Stimulated activated CD4-positive, alpha-beta T cell treated with anti-CD3 and anti-CD28 coated beads, Interleukin-1b, Interleukin-23, amount 100 ng/mL, for 1 hour (primary cell): Measurements from ENCODE around the gene HOXB2.

Source experiments
- DNase-seq, 2 donors: peaks; one replicate each; pipeline ENCODE4 v3.0.0-alpha.2; 2020; ENCODE audit warnings: low read depth in 2 of 2

The HOXB2 gene

GRCh38 chr17:48552466-48553189 lies 7.7 kb upstream of the HOXB2 start:
- DNase-seq, result no peak

DNA sequence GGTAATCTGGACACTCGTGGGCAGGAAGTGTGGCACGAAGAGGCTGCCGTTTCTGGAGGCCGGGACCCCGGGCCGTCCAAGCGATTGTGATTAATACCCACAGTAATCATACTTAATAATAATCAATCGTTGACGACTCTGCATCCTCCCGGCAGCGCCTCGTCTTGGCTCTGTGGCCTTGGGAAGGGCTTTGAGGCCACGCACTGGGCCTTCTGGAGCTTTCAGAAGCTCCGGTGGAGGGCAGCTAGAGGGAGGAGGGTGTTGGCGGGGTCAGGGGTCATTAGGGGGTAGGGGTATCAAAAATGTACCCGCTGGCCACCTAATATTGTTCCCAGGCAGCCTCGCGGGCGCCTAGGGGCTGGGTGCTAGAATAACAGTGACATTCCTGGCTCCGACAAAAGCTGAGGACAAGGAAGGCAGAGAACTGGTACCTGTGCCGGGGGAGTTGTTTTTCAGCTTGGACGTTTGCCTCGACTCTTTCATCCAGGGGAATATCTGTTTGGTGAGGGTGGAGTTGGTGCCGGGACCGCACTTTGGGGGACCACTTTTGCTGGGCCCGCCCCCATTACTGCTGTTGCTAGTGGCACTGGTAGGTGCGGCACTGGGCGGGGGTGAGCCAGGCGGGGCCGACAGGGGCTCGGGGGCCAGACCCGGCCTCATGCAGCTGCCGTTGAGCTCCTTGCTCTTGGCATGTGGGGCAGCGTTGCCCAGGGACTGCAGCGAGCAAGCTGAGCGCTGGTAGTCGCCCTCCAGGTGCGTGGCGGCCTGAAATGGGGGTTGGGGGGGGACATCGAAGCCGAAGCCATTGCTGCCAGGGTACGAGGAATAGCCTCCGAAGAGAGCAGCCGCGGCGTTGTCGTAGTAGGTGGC lies 6.9 kb upstream of the HOXB2 start:
- DNase-seq, result no peak

GRCh38 chr17:48551214-48551555 lies 6.3 kb upstream of the HOXB2 start:
- DNase-seq, result no peak

DNA sequence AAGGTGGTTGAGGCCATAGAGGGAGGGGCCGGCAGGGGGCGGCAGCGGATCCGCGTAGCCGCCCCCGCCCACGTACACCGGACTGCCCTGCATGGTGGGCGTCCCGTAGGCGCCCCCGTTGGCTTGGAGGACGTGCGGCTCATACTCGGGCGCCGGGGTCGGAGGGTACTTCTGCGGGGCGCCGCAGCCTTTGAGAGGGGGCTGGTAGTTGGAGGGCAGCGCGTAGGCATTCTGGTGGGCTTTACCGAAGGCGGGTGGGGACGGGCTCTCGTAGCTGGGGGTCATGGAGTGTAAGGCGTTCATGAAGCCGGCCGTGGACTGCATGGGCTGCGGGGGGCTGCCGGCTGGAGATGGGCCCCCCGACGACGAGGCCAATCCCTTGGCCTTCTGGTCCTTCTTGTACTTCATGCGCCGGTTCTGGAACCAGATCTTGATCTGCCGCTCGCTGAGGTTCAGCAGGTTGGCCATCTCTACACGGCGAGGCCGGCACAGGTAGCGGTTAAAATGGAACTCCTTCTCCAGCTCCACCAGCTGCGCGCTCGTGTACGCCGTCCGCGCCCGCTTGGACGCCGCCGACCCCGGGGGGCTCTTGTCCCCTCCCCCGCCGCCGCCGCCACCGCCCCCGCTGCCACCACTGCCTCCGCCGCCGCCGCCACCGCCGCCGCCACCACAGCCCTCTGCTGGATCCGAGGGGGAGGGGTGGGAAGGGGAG lies 5.7 kb upstream of the HOXB2 start:
- DNase-seq, result no peak

DNA sequence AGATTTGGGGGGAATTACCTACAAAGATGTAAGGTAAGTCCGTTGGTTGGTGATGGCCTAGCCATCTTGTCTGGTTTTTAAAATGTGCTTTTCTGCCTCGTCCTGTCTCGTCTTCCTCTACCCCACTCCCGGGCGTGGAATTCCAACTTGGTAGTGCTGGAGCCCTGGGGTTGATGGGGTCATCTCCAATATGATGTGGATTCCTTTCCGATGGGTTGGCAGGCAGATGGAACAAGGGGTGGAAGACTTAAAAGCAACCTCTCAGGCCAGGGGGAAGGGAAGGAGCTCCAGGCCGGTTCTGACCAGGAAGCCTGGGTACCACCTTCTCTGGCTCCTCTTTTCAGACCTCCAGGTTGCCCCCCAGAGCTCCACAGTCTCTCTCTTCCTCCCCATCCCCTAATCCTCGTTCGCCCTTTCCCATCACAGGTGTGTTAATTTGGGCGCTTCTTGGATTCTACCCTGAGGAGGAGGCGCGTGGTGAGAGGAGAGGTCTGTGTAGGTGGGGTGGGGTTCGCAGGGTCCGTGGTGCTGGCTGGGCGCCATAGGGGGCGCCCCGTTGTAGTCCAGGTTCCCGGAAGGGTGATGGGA lies 5.1 kb upstream of the HOXB2 start:
- DNase-seq, result no peak

GRCh38 chr17:48549281-48549630 lies 4.3 kb upstream of the HOXB2 start:
- no peak for DNase-seq

DNA sequence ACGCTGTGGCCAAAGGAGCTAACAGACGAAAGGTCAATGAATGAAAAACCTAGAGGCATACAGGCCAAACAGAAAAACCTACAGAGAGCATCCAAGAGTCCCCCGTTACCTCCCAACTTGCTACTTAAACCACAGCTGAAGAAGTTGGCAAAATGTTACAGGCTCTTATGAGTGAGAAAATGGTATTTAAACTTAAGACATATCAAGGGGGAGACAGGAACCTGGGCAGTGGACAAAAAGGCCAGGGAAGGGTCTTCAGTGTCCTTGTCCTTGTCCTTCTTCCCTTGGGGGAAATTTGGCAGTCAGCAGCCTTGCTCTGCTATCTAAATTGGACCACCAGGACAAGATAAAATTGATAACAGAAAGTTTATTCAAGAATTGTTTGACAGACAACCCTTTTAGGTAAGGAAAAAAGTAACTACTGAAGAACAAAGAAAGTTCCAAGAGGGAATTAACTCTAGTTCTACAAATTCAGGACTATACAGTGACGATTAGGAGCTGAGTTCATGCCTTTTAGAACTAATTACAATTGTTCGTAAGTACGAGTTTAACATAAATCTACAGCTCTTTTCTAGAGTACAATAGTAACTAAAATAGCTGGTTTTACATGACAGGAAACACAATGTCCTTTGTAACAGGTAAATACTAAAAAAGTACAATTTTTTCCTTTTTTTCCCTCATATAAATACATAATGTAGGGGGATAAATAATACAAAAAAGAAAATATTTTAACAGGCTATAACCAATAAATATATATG lies 3.8 kb upstream of the HOXB2 start:
- no peak for DNase-seq

DNA sequence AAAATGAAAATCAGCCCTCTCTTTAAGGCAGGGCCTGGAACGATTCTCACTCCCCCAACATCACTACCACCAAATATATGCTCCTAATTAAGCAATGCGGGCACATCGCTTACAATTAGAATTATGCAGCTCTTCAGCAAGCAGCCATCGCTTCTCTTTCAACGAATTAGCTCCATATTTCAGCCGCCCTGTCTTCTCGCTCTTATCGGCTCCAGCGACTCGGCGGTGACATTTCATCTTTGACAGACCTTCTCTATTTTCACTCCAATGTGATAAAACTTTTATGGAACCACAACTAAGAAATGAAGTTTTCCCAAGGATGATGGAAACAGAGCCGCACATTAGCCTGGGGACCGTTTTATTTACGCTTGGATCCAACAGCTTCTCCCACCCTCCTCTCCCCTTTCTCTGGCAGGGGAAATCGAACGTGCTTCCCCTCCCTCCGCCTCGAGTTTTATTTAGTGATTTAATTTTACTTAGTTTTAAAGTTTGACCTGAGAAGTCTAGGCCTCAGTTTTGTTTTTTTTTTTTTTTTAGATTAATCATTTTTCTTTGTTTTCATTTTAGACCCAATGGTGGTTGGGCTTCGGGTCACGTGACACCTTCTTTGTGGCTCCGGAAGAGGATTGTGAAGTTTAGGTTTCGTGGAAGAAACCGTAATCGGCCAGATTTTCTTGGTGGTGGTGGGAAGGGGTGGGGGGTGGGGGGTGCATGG lies 3.1 kb upstream of the HOXB2 start:
- no peak for DNase-seq

GRCh38 chr17:48546924-48547807 lies 2.3 kb upstream of the HOXB2 start:
- no peak for DNase-seq

- DNase-seq, result no peak
Measured at GRCh38 chr17:48546137-48546923, 1.4 kb upstream of the HOXB2 start.

- DNase-seq, result no peak
Measured at GRCh38 chr17:48545539-48545938, 630 bp upstream of the HOXB2 start.

GRCh38 chr17:48544349-48545021 lies 424 bp downstream of the HOXB2 start:
- peak in 1 of 2 donors; percentile 17 for DNase-seq

- DNase-seq, result peak in 1 of 2 donors; percentile 15
Measured at GRCh38 chr17:48543854-48544348, 1.0 kb downstream of the HOXB2 start.

DNA sequence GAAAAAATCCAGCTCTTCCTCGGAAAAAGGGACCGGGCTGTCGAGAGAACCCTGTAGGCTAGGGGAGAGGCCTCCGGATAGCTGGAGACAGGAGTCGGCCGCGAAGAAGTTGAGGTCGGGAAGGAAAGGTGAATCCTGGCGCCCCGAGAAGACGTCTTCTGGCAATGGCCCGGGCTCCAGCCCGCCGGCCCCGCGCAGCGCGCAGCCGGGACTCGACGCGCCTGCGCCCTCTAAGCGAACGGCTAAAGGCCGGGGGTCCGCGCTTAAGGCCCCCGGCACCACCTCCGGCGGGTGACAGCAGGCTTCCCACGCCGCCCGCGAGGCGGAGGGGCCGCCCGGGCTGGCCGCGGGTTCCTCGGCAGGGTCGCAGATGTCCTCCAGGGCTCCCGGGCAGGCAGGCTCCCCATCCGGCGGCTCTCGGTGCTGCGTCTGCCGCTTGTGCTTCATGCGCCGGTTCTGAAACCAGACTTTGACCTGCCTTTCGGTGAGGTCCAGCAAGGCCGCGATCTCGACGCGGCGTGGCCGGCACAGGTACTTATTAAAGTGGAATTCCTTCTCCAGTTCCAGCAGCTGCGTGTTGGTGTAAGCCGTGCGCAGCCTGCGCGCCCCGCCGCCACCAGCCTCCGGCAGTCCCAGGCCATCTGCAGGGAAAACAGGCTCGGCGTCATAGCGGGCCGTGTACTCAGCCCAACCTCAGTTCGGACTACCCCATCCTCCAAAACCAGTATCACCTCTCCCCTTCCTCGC lies 1.6 kb downstream of the HOXB2 start:
- peak in 1 of 2 donors; percentile 28 for DNase-seq

DNA sequence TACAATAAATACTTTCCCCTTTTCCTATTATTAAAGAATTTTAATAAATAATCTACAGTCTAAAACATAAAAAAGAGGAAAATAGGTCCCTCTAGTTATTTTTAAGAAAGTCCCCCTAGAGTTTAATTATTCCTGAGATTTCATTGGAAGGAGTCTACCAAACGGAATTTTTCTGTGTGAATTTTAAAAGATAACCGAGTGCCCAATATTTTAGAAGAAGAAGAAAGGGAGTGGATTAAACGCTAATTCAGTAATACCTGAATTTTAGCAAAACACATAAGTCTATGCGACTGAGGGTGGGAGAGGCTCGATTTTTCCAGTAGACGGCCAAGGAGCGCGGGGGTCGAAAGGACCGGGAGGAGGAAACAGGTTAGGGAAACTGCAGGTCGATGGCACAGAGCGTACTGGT lies 2.2 kb downstream of the HOXB2 start:
- no peak for DNase-seq

GRCh38 chr17:48542114-48542656 lies 2.7 kb downstream of the HOXB2 start:
- DNase-seq, result no peak

DNA sequence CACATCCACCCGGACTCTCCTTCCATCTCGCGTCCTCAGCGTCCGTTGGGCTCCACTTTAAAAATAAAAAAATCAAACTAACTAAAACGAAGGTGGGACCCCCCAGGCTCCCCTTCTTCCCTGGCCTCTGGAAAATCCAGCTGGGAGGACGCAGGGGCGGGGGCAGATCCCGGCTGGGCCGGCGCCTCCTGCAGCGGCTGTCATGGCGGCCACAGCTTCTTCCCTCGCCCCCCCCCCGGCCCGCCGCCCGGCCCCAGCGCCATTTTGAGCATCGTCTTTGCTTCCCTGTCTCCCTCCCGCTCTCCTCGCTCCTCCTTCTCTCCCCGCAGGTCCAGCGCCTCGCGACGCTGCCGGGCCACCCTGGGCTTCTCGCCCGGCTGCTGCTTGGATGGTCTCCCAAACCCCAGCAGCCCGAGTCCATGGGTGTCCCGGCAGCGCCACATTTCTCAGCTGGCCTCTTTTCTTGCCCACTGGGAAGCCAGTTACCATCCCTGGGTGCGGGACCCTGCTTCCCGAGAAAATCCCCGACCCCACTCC lies 3.3 kb downstream of the HOXB2 start:
- DNase-seq, result peak in 1 of 2 donors; percentile 17
